Fibroblast of peridontal ligament (primary cell): Measurements from ENCODE around the gene SLC36A4.
"Not testable (repeated sequence)": the region's sequence is repeated elsewhere in the genome, so short reads cannot be mapped to it uniquely, and the experiment has no call there.

Source experiments
- DNase-seq: peaks from one replicate; pipeline ENCODE4 v3.0.0-alpha.2; 2010; ENCODE audit errors: extremely low read depth

Gene SLC36A4

GRCh38 chr11:93194673-93195291, 3.0 kb downstream of the SLC36A4 start:
- DNase-seq = no peak

DNA sequence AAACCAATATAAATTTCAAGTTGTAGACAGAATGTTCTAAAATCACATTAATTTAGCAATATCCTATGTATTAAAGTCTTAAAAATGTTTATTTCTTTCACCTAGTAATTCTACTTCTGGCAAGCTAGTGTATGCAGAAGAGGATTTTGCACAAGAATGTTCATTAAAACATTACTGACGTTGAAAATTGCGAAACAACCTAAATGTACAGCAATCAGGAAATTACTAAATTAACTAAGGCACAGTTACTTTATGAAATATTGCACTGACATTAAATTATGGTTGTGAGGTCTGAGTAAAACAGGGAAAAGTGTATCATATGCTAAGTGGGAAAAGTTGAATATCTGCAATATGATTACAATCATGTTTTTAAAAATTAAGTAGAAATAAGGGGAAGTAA, 4.1 kb downstream of the SLC36A4 start:
- DNase-seq = no peak

DNA sequence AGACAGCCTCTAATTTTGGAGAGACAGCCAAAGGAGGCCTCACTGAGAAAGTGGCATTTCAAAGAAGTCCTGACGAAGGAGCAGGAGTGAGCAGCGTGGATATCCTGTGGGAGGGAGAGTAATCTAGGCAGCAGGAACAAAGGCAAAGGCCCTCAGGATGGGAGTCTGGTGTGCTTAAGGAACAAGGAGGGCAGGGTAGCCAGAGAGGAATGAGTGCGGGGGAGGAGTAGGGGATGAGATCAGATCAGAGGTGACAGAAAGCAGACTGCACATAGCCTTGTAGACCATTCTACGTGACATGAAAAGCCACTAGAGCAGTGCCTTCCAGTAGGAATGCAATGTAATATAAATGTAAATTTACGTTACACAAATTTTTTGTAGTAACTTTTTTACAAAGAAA, 5.6 kb downstream of the SLC36A4 start:
- no peak for DNase-seq

DNA sequence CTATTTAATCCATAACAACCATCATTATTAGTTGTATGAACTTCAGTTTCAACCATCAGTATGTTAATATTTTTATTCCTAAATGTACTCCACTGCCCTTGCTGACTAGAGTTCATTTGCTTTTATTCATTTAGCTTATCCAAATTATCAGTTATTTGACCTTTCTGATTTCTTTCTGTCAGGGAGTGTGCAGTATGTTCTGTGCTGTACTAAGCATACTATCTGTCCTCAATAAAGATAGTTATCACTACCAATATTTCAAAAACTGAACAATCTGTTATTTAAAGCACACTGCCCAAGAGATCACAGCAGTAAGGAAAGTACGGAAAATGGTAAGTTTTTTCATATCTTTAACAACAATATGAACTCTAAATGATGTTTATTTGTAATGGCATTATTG, 8.3 kb downstream of the SLC36A4 start:
- DNase-seq = no peak

DNA sequence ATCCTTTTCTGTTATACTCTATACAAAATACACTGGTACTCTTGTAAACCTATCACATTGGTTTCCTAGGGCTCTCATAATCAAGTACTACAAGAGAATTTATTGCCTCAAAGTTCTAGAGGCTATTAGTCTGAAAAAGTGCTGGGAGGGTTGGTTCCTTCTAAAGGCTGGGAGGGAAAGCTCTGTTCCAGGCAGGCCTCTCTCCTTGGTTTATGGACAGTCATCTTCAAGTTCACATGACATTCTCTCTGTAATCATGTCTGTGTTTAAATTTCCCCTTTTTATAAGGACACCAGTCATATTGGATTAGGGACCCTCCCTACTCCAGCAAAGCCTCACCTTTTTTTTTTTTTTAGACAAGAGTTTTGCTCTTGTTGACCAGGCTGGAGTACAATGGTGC, 9.1 kb downstream of the SLC36A4 start:
- no peak for DNase-seq

GRCh38 chr11:93187290-93187689, 10.5 kb downstream of the SLC36A4 start:
- no peak for DNase-seq

- not testable (repeated sequence) for DNase-seq
These were observed 19.9 kb downstream of the SLC36A4 start for GRCh38 chr11:93177891-93178290.

DNA sequence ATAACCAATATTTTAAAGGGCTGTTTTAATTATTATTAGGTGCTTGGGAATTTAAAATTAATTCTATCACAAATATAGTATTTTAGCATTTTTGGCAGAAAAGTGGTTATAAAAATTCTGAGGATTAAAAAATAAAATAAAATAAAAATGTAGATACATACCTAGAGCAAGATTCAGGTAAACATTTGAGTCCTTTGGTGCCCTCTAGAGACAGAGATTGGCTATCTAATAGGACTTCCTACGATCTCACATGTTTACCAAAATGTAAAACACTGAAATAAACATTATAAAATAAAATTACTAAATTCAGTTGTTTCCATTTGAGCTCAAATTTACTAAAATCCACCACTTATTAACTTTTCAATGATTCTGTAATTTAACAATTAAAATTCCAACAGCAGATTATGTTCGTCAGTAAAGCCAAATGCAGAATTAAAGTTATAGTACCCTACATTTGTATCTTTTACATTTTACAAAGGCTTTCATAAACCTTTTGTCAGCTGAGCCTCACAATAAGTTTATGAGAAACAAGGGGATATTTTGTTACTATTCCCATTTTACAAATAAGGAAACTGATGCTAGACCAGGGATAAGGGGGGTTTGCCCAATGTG, 27.7 kb downstream of the SLC36A4 start:
- peak; percentile 68 for DNase-seq

DNA sequence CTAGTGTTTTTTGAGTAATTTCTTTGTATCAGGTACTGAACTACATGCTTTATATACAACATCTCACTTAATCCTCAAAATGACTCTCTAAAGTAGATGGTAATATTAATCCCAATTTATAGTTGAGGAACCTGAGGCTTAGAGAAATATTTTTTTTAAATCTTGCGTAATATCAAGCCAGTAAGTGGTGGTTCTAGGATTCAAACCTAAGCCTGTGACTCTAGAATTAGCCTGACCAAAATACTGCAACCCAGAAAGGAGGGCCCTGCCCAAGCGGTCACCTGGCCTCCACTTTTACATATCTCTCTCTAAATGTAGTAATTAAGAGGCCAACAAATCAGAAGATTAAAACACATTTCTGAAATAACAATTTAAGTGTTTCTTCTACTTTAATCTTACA, 28.6 kb downstream of the SLC36A4 start:
- no peak for DNase-seq

DNA sequence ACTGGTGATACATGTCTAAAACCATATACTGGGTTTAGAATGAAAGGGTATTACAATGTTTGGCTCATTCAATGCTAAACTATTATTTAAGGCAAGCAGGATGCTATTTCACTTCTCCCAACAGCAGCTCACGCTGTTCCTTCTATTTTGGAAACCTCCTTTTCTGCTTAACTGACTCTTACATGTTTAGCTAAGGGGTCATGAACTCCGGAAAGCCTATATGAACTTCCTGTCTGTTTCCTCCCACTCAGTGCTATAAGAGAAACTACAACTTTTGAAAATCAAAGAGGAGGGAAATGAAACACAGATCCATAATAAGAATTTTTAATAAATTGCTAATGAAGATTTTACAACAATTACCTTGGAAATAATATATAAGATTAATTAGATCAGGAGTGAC, 30.9 kb downstream of the SLC36A4 start:
- no peak for DNase-seq

DNA sequence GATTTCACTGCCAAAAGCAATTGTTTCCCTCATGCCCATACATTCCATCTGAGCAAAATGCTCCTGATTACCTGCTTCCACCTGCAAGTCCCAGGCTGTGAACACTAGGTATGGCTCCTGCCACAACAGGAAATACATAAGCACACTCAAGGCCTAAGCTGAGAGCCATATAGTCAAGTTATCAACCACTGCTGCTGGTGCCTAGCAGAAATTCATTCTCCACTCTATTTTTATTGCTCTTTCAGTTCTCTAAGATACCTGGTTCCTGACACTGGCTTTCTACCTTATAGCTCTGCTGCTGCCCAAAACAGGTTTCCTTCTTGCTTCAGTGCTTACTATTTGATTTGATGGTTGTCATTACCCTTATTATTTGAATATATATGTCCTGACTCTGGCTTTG, 31.6 kb downstream of the SLC36A4 start:
- no peak for DNase-seq

GRCh38 chr11:93160808-93161207, 37.0 kb downstream of the SLC36A4 start:
- DNase-seq = no peak

GRCh38 chr11:93160156-93160555, 37.6 kb downstream of the SLC36A4 start:
- no peak for DNase-seq

DNA sequence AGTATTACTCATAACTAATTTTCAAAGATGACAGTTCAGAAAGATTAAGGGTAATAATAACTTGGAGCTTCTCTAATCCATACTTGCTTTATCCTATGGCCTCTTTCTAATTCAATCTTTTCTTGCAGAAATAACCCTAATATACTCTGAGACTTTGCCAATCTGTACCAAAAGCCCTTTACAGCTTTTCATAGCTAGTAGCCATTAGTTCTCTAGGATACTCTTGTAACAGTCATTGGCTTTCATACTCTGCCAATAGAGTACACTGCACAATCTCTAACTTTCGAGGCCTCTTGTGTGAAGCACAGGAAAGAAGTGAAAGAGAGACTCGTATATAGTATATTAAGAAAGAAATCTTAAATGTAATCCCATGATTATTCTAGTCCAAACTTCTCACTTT, 38.1 kb downstream of the SLC36A4 start:
- no peak for DNase-seq

- DNase-seq = no peak
These were observed 42.1 kb downstream of the SLC36A4 start for GRCh38 chr11:93155738-93156137.

- no peak for DNase-seq
These were observed 52.3 kb downstream of the SLC36A4 start for GRCh38 chr11:93145390-93145915.

DNA sequence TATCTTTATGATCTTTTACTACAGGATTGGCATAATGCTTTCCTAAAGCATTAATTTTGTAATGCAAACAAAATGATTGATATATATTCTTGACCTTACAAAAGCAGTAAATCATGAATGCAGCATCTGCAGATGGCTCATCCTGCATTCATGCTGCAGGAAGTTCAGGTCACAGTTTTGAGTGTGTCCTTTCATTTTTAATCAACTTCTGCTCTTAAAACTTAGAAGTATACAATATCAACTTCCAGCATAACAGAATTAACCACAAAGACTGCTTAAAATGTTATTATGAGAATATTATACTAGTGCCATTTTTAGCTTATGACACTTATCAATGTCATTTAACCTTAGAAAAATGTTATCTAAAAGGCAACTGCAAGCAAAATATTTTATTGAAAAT, 54.0 kb downstream of the SLC36A4 start:
- no peak for DNase-seq

GRCh38 chr11:93143186-93143585, 54.6 kb downstream of the SLC36A4 start:
- peak; percentile 73 for DNase-seq

DNA sequence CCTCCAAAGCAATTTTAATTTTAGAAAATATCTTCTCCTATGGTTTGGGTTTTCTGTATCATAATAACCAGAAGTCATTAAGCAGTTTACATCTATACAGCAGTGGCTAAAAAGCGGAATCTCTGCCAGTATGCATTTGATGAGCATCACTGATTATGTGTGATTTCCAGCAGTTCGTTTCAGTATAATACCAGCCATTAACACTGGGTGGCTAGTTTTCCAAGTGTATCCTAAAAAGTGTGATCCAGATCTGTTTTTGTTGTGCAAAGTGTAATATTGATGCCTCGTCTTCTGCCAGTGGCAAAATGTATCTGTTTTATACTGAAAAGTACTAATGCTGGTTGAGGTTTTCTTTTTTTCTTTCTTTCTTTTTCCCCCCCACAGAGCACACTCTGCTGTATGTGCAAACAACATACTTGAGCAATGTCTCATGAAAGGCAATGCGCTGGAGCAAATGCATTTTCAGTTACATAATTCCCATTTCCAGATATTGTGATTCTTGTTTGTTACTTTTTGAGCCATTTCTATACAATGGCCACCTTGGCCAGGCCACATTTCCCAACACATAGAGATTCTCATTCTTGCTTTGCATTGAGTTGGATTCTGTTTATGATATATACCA, 64.2 kb downstream of the SLC36A4 start:
- DNase-seq = peak; percentile 76

- DNase-seq = no peak
These were observed 65.0 kb downstream of the SLC36A4 start for GRCh38 chr11:93132836-93133235.

- no peak for DNase-seq
These were observed 66.1 kb downstream of the SLC36A4 start for GRCh38 chr11:93131709-93132108.

- DNase-seq = no peak
These were observed 69.2 kb downstream of the SLC36A4 start for GRCh38 chr11:93128574-93128973.

- no peak for DNase-seq
These were observed 74.4 kb downstream of the SLC36A4 start for GRCh38 chr11:93123351-93123898.
